Hepatocyte (in vitro differentiated cells): ENCODE measurements around the gene DNMT1. TPM values are rescaled to one million over a fixed set of nuclear protein-coding genes. Genes with fewer than 3 reads are reported as not detected.

Experiments used
- DNase-seq: peaks from one replicate; pipeline ENCODE4 v3.0.0-alpha.2; 2016; ENCODE audit warnings: low spot score
- H2AFZ ChIP-seq: fragments of 200-600 bp; sonication (generic); 2 replicates; pipeline ENCODE4 v1.6.0; 2016; ENCODE audit warnings: antibody characterized with exemption, mild to moderate bottlenecking
- H3K27ac ChIP-seq: fragments of 200-600 bp; sonication (generic); 2 replicates; pipeline ENCODE4 v1.5.1; 2016; ENCODE audit warnings: mild to moderate bottlenecking
- H3K27me3 ChIP-seq: fragments of 200-600 bp; sonication (generic); 2 replicates; pipeline ENCODE4 v1.6.1; 2016
- H3K36me3 ChIP-seq: fragments of 200-600 bp; sonication (generic); replicated peaks from 2 replicates; pipeline ENCODE4 v1.5.1; 2016; ENCODE audit warnings: low read depth; ENCODE audit not compliant: insufficient read depth
- H3K4me1 ChIP-seq: fragments of 200-600 bp; sonication (generic); 2 replicates; pipeline ENCODE4 v1.5.1; 2016; ENCODE audit warnings: mild to moderate bottlenecking, moderate library complexity; ENCODE audit not compliant: insufficient read depth
- H3K4me2 ChIP-seq: fragments of 200-600 bp; sonication (generic); 2 replicates; pipeline ENCODE4 v1.6.0; 2016
- H3K4me3 ChIP-seq: fragments of 200-600 bp; sonication (generic); 2 replicates; pipeline ENCODE4 v1.5.1; 2016; ENCODE audit warnings: mild to moderate bottlenecking
- H3K79me2 ChIP-seq: fragments of 200-600 bp; sonication (generic); 2 replicates; pipeline ENCODE4 v1.6.0; 2017; ENCODE audit warnings: mild to moderate bottlenecking
- H3K9me2 ChIP-seq: fragments of 200-600 bp; sonication (generic); replicated peaks from 2 replicates; pipeline ENCODE4 v1.6.0; 2017; ENCODE audit warnings: mild to moderate bottlenecking; ENCODE audit not compliant: insufficient read depth
- H3K9me3 ChIP-seq: fragments of 200-600 bp; sonication (generic); 2 replicates; pipeline ENCODE4 v1.5.1; 2016; ENCODE audit warnings: low read depth, mild to moderate bottlenecking
- H4K20me1 ChIP-seq: fragments of 200-600 bp; sonication (generic); 2 replicates; pipeline ENCODE4 v1.6.0; 2016; ENCODE audit warnings: mild to moderate bottlenecking; ENCODE audit not compliant: insufficient read depth, poor library complexity, severe bottlenecking
- CTCF ChIP-seq: fragments of 200-600 bp; sonication (generic); IDR thresholded peaks from 2 replicates; pipeline ENCODE4 v1.5.1; 2016; ENCODE audit warnings: antibody characterized with exemption, mild to moderate bottlenecking; ENCODE audit not compliant: poor library complexity
- EZH2 ChIP-seq: fragments of 200-600 bp; sonication (generic); IDR thresholded peaks from 2 replicates; pipeline ENCODE4 v1.6.1; 2016; ENCODE audit warnings: antibody characterized with exemption, mild to moderate bottlenecking, borderline replicate concordance
- EZH2phosphoT487 ChIP-seq: fragments of 200-600 bp; sonication (generic); IDR thresholded peaks from one replicate; pipeline ENCODE4 v1.6.1; 2018; ENCODE audit warnings: antibody characterized with exemption, mild to moderate bottlenecking, low read depth, moderate library complexity; ENCODE audit not compliant: unreplicated experiment, severe bottlenecking
- WGBS: methylation state at CpG from one replicate; pipeline ENCODE4 v1.1.6; 2016; ENCODE audit warnings: low lambda C conversion rate; ENCODE audit errors: missing lambda C conversion rate; 5-methylcytosine and 5-hydroxymethylcytosine counted together
- polyA plus RNA-seq: library from polyadenylated mRNA; unstranded; fragments of >200 nt; fragmentation: Nextera tagmentation; extraction: Ambion mirVana; gene quantifications from 2 replicates; pipeline ENCODE4 v1.2.1, GENCODE V29; 2016
- total RNA-seq: library from RNA; depleted of rRNA; stranded (reverse); fragments of >200 nt; gene quantifications from 2 replicates; pipeline ENCODE4 v1.2.3, GENCODE V29; 2014

Gene DNMT1
- total and polyA plus RNA-seq, 2 experiments from 2014 or later = 55.2 to 63.5 TPM

- Histone ChIP-seq H3K4me3 (no peak overlapping the region), H3K27ac (no peak overlapping the region), H3K36me3 (no peaks in the 10 kb centered on the region), H3K79me2 (no peaks in the 10 kb centered on the region), H2AFZ (no peak overlapping the region), H3K9me2 (no peaks in the 10 kb centered on the region), H4K20me1 (no peaks in the 10 kb centered on the region), H3K27me3 (no peaks in the 10 kb centered on the region), H3K4me1 (no peaks in the 10 kb centered on the region), H3K4me2 (no peak overlapping the region), H3K9me3 (no peaks in the 10 kb centered on the region)
- DNase-seq = no peak
- no peak for TF ChIP-seq EZH2phosphoT487
- TF ChIP-seq CTCF = no peak
- TF ChIP-seq EZH2 = no peak
- WGBS = 98% methylated on average over 12 of the region's 12 CpGs
Measured at GRCh38 chr19:10149427-10149826, 45.3 kb downstream of the DNMT1 start.

- DNase-seq = no peak
- no peaks in the 10 kb centered on the region for H3K36me3 ChIP-seq
- no peak overlapping the region for H3K4me2 ChIP-seq
- H3K4me3 ChIP-seq = no peak overlapping the region
- TF ChIP-seq CTCF (no peak), EZH2 (no peak)
- H3K27ac ChIP-seq = no peak overlapping the region
- no peaks in the 10 kb centered on the region for H3K27me3 ChIP-seq
- H2AFZ ChIP-seq = no peak overlapping the region
- H4K20me1 ChIP-seq = no peaks in the 10 kb centered on the region
- H3K9me2 ChIP-seq = no peaks in the 10 kb centered on the region
- H3K9me3 ChIP-seq = no peaks in the 10 kb centered on the region
- 99% methylated on average over 14 of the region's 14 CpGs for WGBS
- no peaks in the 10 kb centered on the region for H3K4me1 ChIP-seq
- no peaks in the 10 kb centered on the region for H3K79me2 ChIP-seq
Measured at GRCh38 chr19:10146142-10146541, 48.6 kb downstream of the DNMT1 start.

GRCh38 chr19:10145031-10145430 lies 49.7 kb downstream of the DNMT1 start:
- no peaks in the 10 kb centered on the region for H3K79me2 ChIP-seq
- H2AFZ ChIP-seq = no peak overlapping the region
- no peak for TF ChIP-seq EZH2
- no peak for TF ChIP-seq CTCF
- TF ChIP-seq EZH2phosphoT487 = no peak
- no peaks in the 10 kb centered on the region for H3K4me1 ChIP-seq
- H3K27ac ChIP-seq = no peak overlapping the region
- no peaks in the 10 kb centered on the region for H4K20me1 ChIP-seq
- H3K9me3 ChIP-seq = no peaks in the 10 kb centered on the region
- no peak overlapping the region for H3K4me2 ChIP-seq
- WGBS = 99% methylated on average over 10 of the region's 10 CpGs
- H3K9me2 ChIP-seq = no peaks in the 10 kb centered on the region
- no peak for DNase-seq
- H3K27me3 ChIP-seq = no peaks in the 10 kb centered on the region
- H3K4me3 ChIP-seq = no peak overlapping the region
- H3K36me3 ChIP-seq = no peaks in the 10 kb centered on the region

GRCh38 chr19:10144361-10144760 lies 50.4 kb downstream of the DNMT1 start:
- H3K4me1 ChIP-seq = no peaks in the 10 kb centered on the region
- H3K36me3 ChIP-seq = no peaks in the 10 kb centered on the region
- no peaks in the 10 kb centered on the region for H4K20me1 ChIP-seq
- no peaks in the 10 kb centered on the region for H3K9me3 ChIP-seq
- H3K27me3 ChIP-seq = no peaks in the 10 kb centered on the region
- DNase-seq = no peak
- no peaks in the 10 kb centered on the region for H3K9me2 ChIP-seq
- no peak overlapping the region for H3K4me3 ChIP-seq
- TF ChIP-seq EZH2phosphoT487 (no peak), EZH2 (no peak), CTCF (no peak)
- no peak overlapping the region for H3K4me2 ChIP-seq
- 97% methylated on average over 10 of the region's 10 CpGs for WGBS
- no peak overlapping the region for H2AFZ ChIP-seq
- H3K27ac ChIP-seq = no peak overlapping the region
- H3K79me2 ChIP-seq = no peaks in the 10 kb centered on the region
